Endothelial cell of umbilical vein (primary cell): Measurements from ENCODE around the gene SGK1. TPM values are rescaled to one million over a fixed set of nuclear protein-coding genes. Genes with fewer than 3 reads are reported as not detected.

Experiments used
- BruUV-seq: library from RNA; stranded (reverse); fragments of 400-500 nt; replicated peaks from 2 replicates; lab custom pipeline; 2021; lab: Mats Ljungman, UMichigan
- CTCF ChIA-PET: fragments of 300-600, 350-600 bp; sonication (Branson Sonifier 250); formaldehyde crosslinking; loops from one replicate; lab custom pipeline; 2021; ENCODE audit warnings: antibody characterized with exemption, inconsistent platforms; lab: Charles Lee
- POLR2A ChIA-PET: fragments of 300-600, 350-600 bp; sonication (Branson Sonifier 250); formaldehyde crosslinking; loops from one replicate; lab custom pipeline; 2021; ENCODE audit warnings: antibody characterized with exemption, inconsistent platforms; lab: Charles Lee
- DNase-seq: peaks from one replicate; pipeline ENCODE4 v3.0.0-alpha.2; 2011; ENCODE audit warnings: low read depth, low spot score
- FAIRE-seq: peaks from 2 replicates; lab custom pipeline; 2011; peaks lifted over from hg19 to GRCh38; lab: Jason Lieb, UNC
- H2AFZ ChIP-seq: 2 replicates; pipeline ENCODE4 v1.6.0; 2012; ENCODE audit warnings: low read depth, low read length, control low read depth, inconsistent platforms
- H3K27ac ChIP-seq: 2 replicates; pipeline ENCODE4 v1.5.1; 2011; ENCODE audit warnings: low read depth, mild to moderate bottlenecking, control low read depth, low read length, moderate library complexity; ENCODE audit not compliant: insufficient read depth
- H3K27me3 ChIP-seq, 2 experiments: 2 replicates each; pipeline versions ENCODE4 v1.6.0 to v1.6.1; 2011; ENCODE audit warnings: low read length in 2 of 2, mixed read lengths in 1 of 2; ENCODE audit not compliant: control insufficient read depth in 2 of 2, insufficient read depth in 2 of 2
- H3K36me3 ChIP-seq, 2 experiments: 2 replicates in 1 of 2; 3 replicates in 1 of 2; pipeline ENCODE4 v1.5.1; 2011; ENCODE audit warnings: low read length in 2 of 2, mild to moderate bottlenecking in 1 of 2, moderate library complexity in 1 of 2; ENCODE audit not compliant: control insufficient read depth in 2 of 2, insufficient read depth in 2 of 2; ENCODE audit errors: extremely low read depth in 1 of 2
- H3K4me1 ChIP-seq: 3 replicates; pipeline ENCODE4 v1.5.1; 2011; ENCODE audit warnings: mild to moderate bottlenecking, low read length; ENCODE audit not compliant: control insufficient read depth, insufficient read depth; ENCODE audit errors: extremely low read depth
- H3K4me2 ChIP-seq: 2 replicates; pipeline ENCODE4 v1.6.1; 2011; ENCODE audit warnings: low read length, control low read depth, mixed read lengths; ENCODE audit not compliant: insufficient read depth
- H3K4me3 ChIP-seq, 3 experiments: fragments of 200-600 bp in 1 of 3; sonication (generic), shearing (Covaris generic) in 1 of 3; replicated peaks in 1 of 3; 2 replicates each; pipeline ENCODE4 v1.5.1; 2011 to 2016; ENCODE audit warnings: control low read depth in 3 of 3, low read length in 3 of 3, mild to moderate bottlenecking in 2 of 3, inconsistent platforms in 1 of 3, low read depth in 1 of 3, moderate library complexity in 1 of 3; ENCODE audit not compliant: insufficient read depth in 1 of 3
- H3K79me2 ChIP-seq: 2 replicates; pipeline ENCODE4 v1.6.0; 2012; ENCODE audit warnings: low read length, inconsistent platforms; ENCODE audit not compliant: control insufficient read depth, insufficient read depth
- H3K9ac ChIP-seq: replicated peaks from 2 replicates; pipeline ENCODE3; 2011; ENCODE audit warnings: low read length, control low read depth; ENCODE audit not compliant: insufficient read depth; ENCODE audit errors: extremely low read depth
- H3K9me1 ChIP-seq: replicated peaks from 3 replicates; pipeline ENCODE4 v1.6.0; 2011; ENCODE audit warnings: mild to moderate bottlenecking, low read length; ENCODE audit not compliant: control insufficient read depth, insufficient read depth; ENCODE audit errors: extremely low read depth
- H3K9me3 ChIP-seq: replicated peaks from 2 replicates; pipeline ENCODE4 v1.5.1; 2012; ENCODE audit warnings: low read length, inconsistent platforms; ENCODE audit not compliant: control insufficient read depth, insufficient read depth
- H4K20me1 ChIP-seq: replicated peaks from 2 replicates; pipeline ENCODE3; 2011; ENCODE audit warnings: mild to moderate bottlenecking, low read length; ENCODE audit not compliant: control insufficient read depth, insufficient read depth; ENCODE audit errors: extremely low read depth
- CTCF ChIP-seq, 2 donors: IDR thresholded peaks; 1 replicate in 1 of 2; 2 replicates in 1 of 2; pipeline ENCODE4 v1.5.1; 2011; ENCODE audit warnings: low read length in 2 of 2, mild to moderate bottlenecking in 2 of 2, moderate library complexity in 2 of 2, control low read depth in 1 of 2, inconsistent platforms in 1 of 2, low read depth in 1 of 2; ENCODE audit not compliant: insufficient read depth in 1 of 2; ENCODE audit errors: extremely low read depth in 1 of 2
- EZH2 ChIP-seq: IDR thresholded peaks from 2 replicates; pipeline ENCODE4 v1.6.1; 2012; ENCODE audit warnings: borderline replicate concordance, low read depth, mild to moderate bottlenecking, moderate library complexity, low read length, inconsistent platforms; ENCODE audit not compliant: severe bottlenecking
- FOS ChIP-seq: IDR thresholded peaks from 2 replicates; pipeline ENCODE4 v1.6.1; 2011; ENCODE audit warnings: mild to moderate bottlenecking, low read length, moderate library complexity, borderline replicate concordance; ENCODE audit not compliant: insufficient read depth
- GATA2 ChIP-seq: IDR thresholded peaks from 2 replicates; pipeline ENCODE4 v1.7.0; 2011; ENCODE audit warnings: low read depth, mild to moderate bottlenecking, moderate library complexity, mixed read lengths, low read length; ENCODE audit not compliant: insufficient read length, insufficient read depth
- JUN ChIP-seq: IDR thresholded peaks from 2 replicates; pipeline ENCODE4 v1.6.1; 2011; ENCODE audit warnings: borderline replicate concordance, low read depth; ENCODE audit not compliant: insufficient read length, insufficient read depth
- MAX ChIP-seq: IDR thresholded peaks from 2 replicates; pipeline ENCODE4 v1.6.1; 2011; ENCODE audit not compliant: insufficient read depth, insufficient read length
- MYC ChIP-seq: IDR thresholded peaks from one replicate; pipeline ENCODE4 v1.6.1; 2011; ENCODE audit warnings: mild to moderate bottlenecking, low read depth, low read length
- POLR2A ChIP-seq: IDR thresholded peaks from 2 replicates; pipeline ENCODE4 v1.6.1; 2012; ENCODE audit warnings: low read depth, mild to moderate bottlenecking, control low read depth, low read length
- POLR2AphosphoS5 ChIP-seq: IDR thresholded peaks from 2 replicates; pipeline ENCODE4 v1.6.1; 2012; ENCODE audit warnings: low read depth, mild to moderate bottlenecking, control low read depth, low read length, moderate library complexity; ENCODE audit not compliant: insufficient read depth
- dilution Hi-C: fragments of 300-500 bp; cut with MboI; formaldehyde crosslinking; loops from one replicate; pipeline ENCODE4 v1.15.0; 2019; ENCODE audit warnings: low sequenced_read_pairs; ENCODE audit not compliant: extremely low pct_ligation_motif_present
- intact Hi-C: fragments of 100-400 bp; cut with micrococcal nuclease; formaldehyde crosslinking; loops from one replicate; pipeline ENCODE4 v1.10.0; 2022
- polyA plus RNA-seq, 4 experiments: library from polyadenylated mRNA; depleted of rRNA in 3 of 4; stranded (reverse) in 3 of 4; unstranded in 1 of 4; fragments of >200 nt; gene quantifications; 2 replicates each; pipeline versions ENCODE4 v1.2.1 to v1.2.3, GENCODE V29; 2011 to 2012; ENCODE audit warnings: missing spikeins in 1 of 4
- total RNA-seq: library from RNA; stranded (reverse); gene quantifications from 2 replicates; pipeline ENCODE4 v1.2.3, GENCODE V29; 2021

The SGK1 gene
- total and polyA plus RNA-seq, 2 donors (not counting 3 experiments of a cell fraction or from before 2014, with no cell fraction given): 121 to 128 TPM

- FAIRE-seq (no peak), DNase-seq (no peak)
- H2AFZ ChIP-seq: no peak overlapping the region
- TF ChIP-seq FOS (no peak), EZH2 (no peak), MAX (no peak), JUN (no peak), MYC (no peak), GATA2 (no peak), POLR2A (no peak), CTCF (IDR thresholded peaks at IDR 0.05; ENCODE audit: extremely low read depth in 1 of 2, insufficient read depth in 1 of 2, low read depth in 1 of 2, low read length in 2 of 2) (no peak), POLR2AphosphoS5 (no peak)
- H3K9ac ChIP-seq: no peak overlapping the region
- intact Hi-C loops: no loop called here
- no peaks in the 10 kb centered on the region for H3K9me3 ChIP-seq
- no peaks in the 10 kb centered on the region for H3K9me1 ChIP-seq
- no peaks in the 10 kb centered on the region for H3K27me3 ChIP-seq
- H3K4me3 ChIP-seq: no peak overlapping the region
- H3K27ac ChIP-seq: no peak overlapping the region
- POLR2A ChIA-PET: no interaction called here
- no peaks in the 10 kb centered on the region for H4K20me1 ChIP-seq
- peaks cover 2 to 4% of the 10 kb centered on the region in 2 experiments for H3K36me3 ChIP-seq
- CTCF ChIA-PET: interaction anchor here (0.9 to 2.1 kb wide), 2 partner anchors 478 to 778 kb away, joined by 4 to 6 read pairs; no protein-coding TSS in a partner anchor
- dilution Hi-C loops: no loop called here
- H3K4me2 ChIP-seq: no peak overlapping the region
- no peaks in the 10 kb centered on the region for H3K4me1 ChIP-seq
- no TSS peak for BruUV-seq
- H3K79me2 ChIP-seq: no peaks in the 10 kb centered on the region
These were observed 155.0 kb downstream of the SGK1 start for GRCh38 chr6:134162932-134163331.
